Transverse colon (tissue), 4 donors: ENCODE results near the gene C4orf46. TPM values are rescaled to one million over a fixed set of nuclear protein-coding genes. Genes with fewer than 3 reads are reported as not detected.
"Not testable (repeated sequence)": the region's sequence is repeated elsewhere in the genome, so short reads cannot be mapped to it uniquely, and the experiment has no call there.

Source experiments
- DNase-seq: peaks from one replicate; pipeline ENCODE4 v3.0.0-alpha.2; 2019
- H3K27ac ChIP-seq, 4 donors: fragments of 200-600 bp; sonication (generic); 2 replicates each; pipeline ENCODE4 v1.5.1; 2016 to 2018; ENCODE audit warnings: inconsistent platforms in 4 of 4
- H3K27me3 ChIP-seq: fragments of 200-600 bp; sonication (generic); 2 replicates; pipeline ENCODE4 v1.5.1; 2017; ENCODE audit warnings: inconsistent platforms
- H3K36me3 ChIP-seq, 4 donors: fragments of 200-600 bp; sonication (generic); 2 replicates each; pipeline ENCODE4 v1.5.1; 2017 to 2019; ENCODE audit warnings: inconsistent platforms in 4 of 4
- H3K4me1 ChIP-seq, 4 donors: fragments of 200-600 bp; sonication (generic); 2 replicates each; pipeline ENCODE4 v1.5.1; 2017 to 2020; ENCODE audit warnings: inconsistent platforms in 4 of 4
- H3K4me3 ChIP-seq, 4 donors: fragments of 200-600 bp; sonication (generic); 1 replicate in 1 of 4; 2 replicates in 3 of 4; pipeline versions ENCODE4 v1.5.1 to v1.6.1; 2017 to 2019; ENCODE audit warnings: inconsistent platforms in 4 of 4
- H3K9me3 ChIP-seq, 2 donors: fragments of 200-600 bp; sonication (generic); 2 replicates each; pipeline ENCODE4 v1.5.1; 2017 to 2019; ENCODE audit warnings: inconsistent platforms in 2 of 2
- EP300 ChIP-seq: sonication (generic); formaldehyde crosslinking; IDR thresholded peaks from one replicate; pipeline ENCODE4 v1.6.1; 2017; ENCODE audit warnings: antibody characterized with exemption, low read depth
- POLR2A ChIP-seq: fragments of 450-650 bp; IDR thresholded peaks from one replicate; pipeline ENCODE4 v1.6.1; 2016; ENCODE audit warnings: antibody characterized with exemption, mild to moderate bottlenecking, moderate library complexity
- POLR2AphosphoS5 ChIP-seq, 3 donors: sonication (generic); formaldehyde crosslinking; IDR thresholded peaks; one replicate each; pipeline ENCODE4 v1.6.1; 2016; ENCODE audit warnings: antibody characterized with exemption in 3 of 3
- WGBS, 2 donors: methylation state at CpG; one replicate each; pipeline ENCODE4 v1.1.5; 2018; ENCODE audit warnings: low coverage in 1 of 2; 5-methylcytosine and 5-hydroxymethylcytosine counted together
- in situ Hi-C, 4 donors: fragments of 200-750 bp; cut with MboI; loops; one replicate each; pipeline versions ENCODE4 v1.15.0 to v1.15.1; 2017; ENCODE audit warnings: low sequenced_read_pairs in 3 of 4, low pct_ligation_motif_present in 1 of 4, low pct_unique_long_range_greater_than_20kb in 1 of 4
- intact Hi-C: fragments of 100-400 bp; cut with DNase I; formaldehyde crosslinking; loops from one replicate; pipeline ENCODE4 v1.15.1; 2023; ENCODE audit warnings: low total_unique reads
- total RNA-seq, 4 donors: library from RNA; depleted of rRNA; stranded (reverse); fragments of >200 nt; gene quantifications; one replicate each; pipeline ENCODE4 v1.1.0, GENCODE V29; 2016
- TF ChIP-seq, protein P1 (sequence below), 5 experiments: fragments of 200-600 bp in 3 of 5; fragments of 450-650 bp in 2 of 5; sonication (generic) in 3 of 5; IDR thresholded peaks; 1 replicate in 2 of 5; 2 replicates in 3 of 5; pipeline ENCODE4 v1.5.1; 2016 to 2017; ENCODE audit warnings: antibody characterized with exemption in 5 of 5, inconsistent platforms in 3 of 5, mild to moderate bottlenecking in 2 of 5, moderate library complexity in 1 of 5

C4orf46 gene
- total RNA-seq, 4 donors from 2014 or later = 0.40 to 6.0 (median 2.7) TPM

DNA sequence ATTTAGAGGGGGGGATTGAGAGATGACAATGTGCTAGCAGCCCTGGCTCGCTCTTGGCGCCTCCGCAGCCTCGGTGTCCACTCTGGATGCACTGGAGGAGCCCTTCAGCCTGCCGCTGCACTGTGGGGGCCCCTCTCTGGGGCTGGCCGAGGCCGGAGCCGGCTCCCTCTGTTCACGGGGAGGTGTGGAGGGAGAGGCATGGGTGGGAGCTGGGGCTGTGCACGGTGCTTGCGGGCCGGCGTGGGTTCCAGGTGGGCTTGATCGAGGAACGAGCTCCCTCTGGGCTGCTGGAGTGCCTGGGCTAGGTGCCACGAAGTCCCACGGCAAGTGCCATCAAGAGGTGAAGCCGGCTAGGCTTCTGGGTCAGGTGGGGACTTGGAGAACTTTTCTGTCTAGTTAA is 6.9 kb downstream of the C4orf46 start:
- intact Hi-C loops (no loop called here), in situ Hi-C loops (no loop called here)
- H3K27me3 ChIP-seq = no peaks in the 10 kb centered on the region
- no peak overlapping the region for H3K27ac ChIP-seq
- WGBS, 2 donors = 91 to 97% methylated on average over 8 to 18 of the region's 18 CpGs
- DNase-seq = no peak
- H3K36me3 ChIP-seq = no peaks in the 10 kb centered on the region
- H3K4me3 ChIP-seq = no peak overlapping the region
- no peaks in the 10 kb centered on the region for H3K9me3 ChIP-seq
- H3K4me1 ChIP-seq = no peaks in the 10 kb centered on the region
- TF ChIP-seq POLR2A (no peak), EP300 (no peak), POLR2AphosphoS5 (IDR thresholded peaks at IDR 0.05) (no peak)
- TF ChIP-seq, protein P1, sequence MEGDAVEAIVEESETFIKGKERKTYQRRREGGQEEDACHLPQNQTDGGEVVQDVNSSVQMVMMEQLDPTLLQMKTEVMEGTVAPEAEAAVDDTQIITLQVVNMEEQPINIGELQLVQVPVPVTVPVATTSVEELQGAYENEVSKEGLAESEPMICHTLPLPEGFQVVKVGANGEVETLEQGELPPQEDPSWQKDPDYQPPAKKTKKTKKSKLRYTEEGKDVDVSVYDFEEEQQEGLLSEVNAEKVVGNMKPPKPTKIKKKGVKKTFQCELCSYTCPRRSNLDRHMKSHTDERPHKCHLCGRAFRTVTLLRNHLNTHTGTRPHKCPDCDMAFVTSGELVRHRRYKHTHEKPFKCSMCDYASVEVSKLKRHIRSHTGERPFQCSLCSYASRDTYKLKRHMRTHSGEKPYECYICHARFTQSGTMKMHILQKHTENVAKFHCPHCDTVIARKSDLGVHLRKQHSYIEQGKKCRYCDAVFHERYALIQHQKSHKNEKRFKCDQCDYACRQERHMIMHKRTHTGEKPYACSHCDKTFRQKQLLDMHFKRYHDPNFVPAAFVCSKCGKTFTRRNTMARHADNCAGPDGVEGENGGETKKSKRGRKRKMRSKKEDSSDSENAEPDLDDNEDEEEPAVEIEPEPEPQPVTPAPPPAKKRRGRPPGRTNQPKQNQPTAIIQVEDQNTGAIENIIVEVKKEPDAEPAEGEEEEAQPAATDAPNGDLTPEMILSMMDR (IDR thresholded peaks at IDR 0.05) = no peak

DNA sequence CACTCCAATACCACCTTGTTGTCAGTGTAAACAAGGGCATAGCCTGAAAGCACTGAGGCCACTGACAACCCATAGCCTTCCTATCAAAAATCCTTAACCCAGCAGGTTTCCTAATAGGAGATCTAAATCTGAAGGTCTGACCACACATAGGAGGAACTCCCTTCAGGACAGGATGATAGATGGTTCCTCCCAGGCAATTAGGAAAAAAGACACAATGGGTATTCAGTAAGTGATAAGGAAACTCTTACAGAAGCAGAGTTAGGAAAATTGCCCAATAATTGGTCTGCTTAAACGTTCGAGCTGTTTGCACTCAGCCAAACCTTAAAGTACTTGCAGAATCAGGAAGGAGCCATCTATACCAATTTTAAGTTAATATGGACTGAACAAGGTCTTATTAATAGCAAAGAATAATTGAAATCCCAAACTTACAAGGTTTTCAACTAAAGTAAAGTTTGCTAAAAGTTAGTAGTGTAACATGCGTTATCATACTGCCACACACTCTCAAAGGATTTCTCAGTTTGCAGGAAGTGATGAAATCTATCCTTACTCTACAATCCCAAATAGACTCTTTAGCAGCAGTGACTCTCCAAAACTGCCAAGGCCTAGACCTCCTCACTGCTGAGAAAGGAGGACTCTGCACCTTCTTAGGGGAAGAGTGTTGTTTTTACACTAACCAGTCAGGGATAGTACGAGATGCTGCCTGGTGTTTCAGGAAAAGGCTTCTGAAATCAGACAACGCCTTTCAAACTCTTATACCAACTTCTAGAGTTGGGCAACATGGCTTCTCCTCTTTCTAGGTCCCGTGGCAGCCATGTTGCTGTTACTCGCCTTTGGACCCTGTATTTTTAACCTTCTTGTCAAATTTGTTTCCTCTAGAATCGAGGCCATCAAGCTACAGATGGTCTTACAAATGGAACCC is 7.7 kb downstream of the C4orf46 start:
- H3K4me3 ChIP-seq, H3K9me3 ChIP-seq, DNase-seq, H3K36me3 ChIP-seq, H3K4me1 ChIP-seq, intact Hi-C loops, H3K27ac ChIP-seq, in situ Hi-C loops, H3K27me3 ChIP-seq: not testable (repeated sequence)
- 78 to 83% methylated on average over 7 to 8 of the region's 8 CpGs for WGBS, 2 donors

DNA sequence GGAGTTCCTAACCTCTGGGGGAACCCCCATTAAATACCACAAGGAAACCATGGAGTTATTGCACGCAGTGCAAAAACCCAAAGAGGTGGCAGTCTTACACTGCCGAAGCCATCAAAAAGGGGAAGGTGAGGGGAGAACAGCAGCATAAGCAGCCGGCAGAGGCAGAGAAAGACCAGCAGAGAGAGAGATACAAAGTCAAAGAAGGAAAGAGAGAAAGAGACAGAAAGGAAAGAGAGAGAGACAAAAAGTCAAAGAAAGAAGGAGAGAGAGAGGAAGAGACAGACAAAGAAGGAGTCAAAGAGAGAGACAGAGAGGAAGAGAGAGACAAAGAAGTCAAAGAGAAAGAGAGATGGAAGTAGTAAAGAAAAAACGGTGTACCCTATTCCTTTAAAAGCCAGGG is 8.4 kb downstream of the C4orf46 start:
- H3K4me1 ChIP-seq, H3K27me3 ChIP-seq, intact Hi-C loops, H3K9me3 ChIP-seq, DNase-seq, H3K4me3 ChIP-seq, in situ Hi-C loops, H3K36me3 ChIP-seq, H3K27ac ChIP-seq: not testable (repeated sequence)
- WGBS, 2 donors = 57 to 92% methylated on average over 4 of the region's 4 CpGs

DNA sequence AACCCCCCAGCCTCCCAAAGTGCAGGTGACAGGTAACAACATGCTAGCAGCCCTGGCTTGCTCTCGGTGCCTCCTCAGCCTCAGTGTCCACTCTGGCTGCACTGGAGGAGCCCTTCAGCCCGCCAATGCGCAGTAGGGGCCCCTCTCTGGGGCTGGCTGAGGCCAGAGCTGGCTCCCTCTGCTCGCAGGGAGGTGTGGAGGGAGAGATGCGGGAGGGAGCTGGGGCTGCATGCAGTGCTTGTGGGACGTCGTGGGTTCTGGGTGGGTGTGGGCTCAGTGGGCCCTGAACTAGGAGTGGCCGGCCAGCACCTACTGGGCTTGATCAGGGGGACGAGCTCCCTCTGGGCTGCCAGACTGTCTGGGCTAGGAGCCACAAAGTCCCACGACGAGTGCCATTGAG is 14.4 kb downstream of the C4orf46 start:
- Histone ChIP-seq H3K4me1 (no peaks in the 10 kb centered on the region), H3K9me3 (no peaks in the 10 kb centered on the region), H3K4me3 (no peak overlapping the region), H3K27me3 (no peaks in the 10 kb centered on the region), H3K36me3 (no peaks in the 10 kb centered on the region), H3K27ac (no peak overlapping the region)
- intact Hi-C loops (no loop called here), in situ Hi-C loops (no loop called here)
- WGBS, 2 donors = 70 to 92% methylated on average over 2 to 11 of the region's 11 CpGs
- no peak for TF ChIP-seq POLR2AphosphoS5 (IDR thresholded peaks at IDR 0.05)
- TF ChIP-seq, protein P1 (IDR thresholded peaks at IDR 0.05) = no peak
- no peak for TF ChIP-seq POLR2A
- no peak for TF ChIP-seq EP300
- DNase-seq = no peak

DNA sequence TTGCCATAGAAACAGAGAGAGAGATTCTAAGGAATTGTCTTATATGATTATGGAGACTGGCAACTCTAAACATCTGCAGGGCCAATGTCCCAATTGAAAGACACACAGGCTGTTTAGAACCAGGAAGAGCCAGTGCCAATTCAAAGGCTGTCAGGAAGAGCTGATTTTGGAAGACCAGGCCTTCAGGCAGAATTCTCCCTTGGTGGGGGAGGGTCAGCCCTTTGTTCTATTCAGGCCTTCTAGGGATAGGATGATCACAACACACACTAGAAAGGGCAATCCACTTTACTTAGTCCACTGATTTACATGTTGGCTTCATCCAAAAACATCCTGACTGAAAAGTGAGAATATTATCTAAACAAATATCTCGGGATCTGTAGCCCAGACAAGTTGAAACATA is 15.2 kb downstream of the C4orf46 start:
- no peak for DNase-seq
- no peak overlapping the region for H3K4me3 ChIP-seq
- H3K27ac ChIP-seq = no peak overlapping the region
- no peaks in the 10 kb centered on the region for H3K36me3 ChIP-seq
- WGBS, 2 donors = 68% methylated on average over 1 of the region's 1 CpG; no CpG with 5 or more reads in 1 of the 2 donors
- intact Hi-C loops = no loop called here
- in situ Hi-C loops = no loop called here
- no peak for TF ChIP-seq POLR2AphosphoS5 (IDR thresholded peaks at IDR 0.05)
- TF ChIP-seq, protein P1 (IDR thresholded peaks at IDR 0.05) = no peak
- TF ChIP-seq EP300 = no peak
- no peaks in the 10 kb centered on the region for H3K4me1 ChIP-seq
- no peaks in the 10 kb centered on the region for H3K9me3 ChIP-seq
- H3K27me3 ChIP-seq = no peaks in the 10 kb centered on the region
